Suppressor macrophage (primary cell): ENCODE measurements around the gene RBFOX2.
"Not testable (repeated sequence)": the region's sequence is repeated elsewhere in the genome, so short reads cannot be mapped to it uniquely, and the experiment has no call there.

ENCODE experiments used
- DNase-seq, 4 experiments: peaks; one replicate each; pipeline ENCODE4 v3.0.0-alpha.2; 2020 to 2022
- total RNA-seq, 17 experiments: gene quantifications; one replicate each; lab custom pipeline; 2026; ENCODE audit warnings: mixed read lengths in 6 of 17, inconsistent platforms in 3 of 17; lab: John Stamatoyannopoulos, UW

The RBFOX2 gene, protein sequence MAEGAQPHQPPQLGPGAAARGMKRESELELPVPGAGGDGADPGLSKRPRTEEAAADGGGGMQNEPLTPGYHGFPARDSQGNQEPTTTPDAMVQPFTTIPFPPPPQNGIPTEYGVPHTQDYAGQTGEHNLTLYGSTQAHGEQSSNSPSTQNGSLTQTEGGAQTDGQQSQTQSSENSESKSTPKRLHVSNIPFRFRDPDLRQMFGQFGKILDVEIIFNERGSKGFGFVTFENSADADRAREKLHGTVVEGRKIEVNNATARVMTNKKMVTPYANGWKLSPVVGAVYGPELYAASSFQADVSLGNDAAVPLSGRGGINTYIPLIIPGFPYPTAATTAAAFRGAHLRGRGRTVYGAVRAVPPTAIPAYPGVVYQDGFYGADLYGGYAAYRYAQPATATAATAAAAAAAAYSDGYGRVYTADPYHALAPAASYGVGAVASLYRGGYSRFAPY
- 0.28 to 9.6 (median 3.1) reads per million in 17 experiments for total RNA-seq

DNA sequence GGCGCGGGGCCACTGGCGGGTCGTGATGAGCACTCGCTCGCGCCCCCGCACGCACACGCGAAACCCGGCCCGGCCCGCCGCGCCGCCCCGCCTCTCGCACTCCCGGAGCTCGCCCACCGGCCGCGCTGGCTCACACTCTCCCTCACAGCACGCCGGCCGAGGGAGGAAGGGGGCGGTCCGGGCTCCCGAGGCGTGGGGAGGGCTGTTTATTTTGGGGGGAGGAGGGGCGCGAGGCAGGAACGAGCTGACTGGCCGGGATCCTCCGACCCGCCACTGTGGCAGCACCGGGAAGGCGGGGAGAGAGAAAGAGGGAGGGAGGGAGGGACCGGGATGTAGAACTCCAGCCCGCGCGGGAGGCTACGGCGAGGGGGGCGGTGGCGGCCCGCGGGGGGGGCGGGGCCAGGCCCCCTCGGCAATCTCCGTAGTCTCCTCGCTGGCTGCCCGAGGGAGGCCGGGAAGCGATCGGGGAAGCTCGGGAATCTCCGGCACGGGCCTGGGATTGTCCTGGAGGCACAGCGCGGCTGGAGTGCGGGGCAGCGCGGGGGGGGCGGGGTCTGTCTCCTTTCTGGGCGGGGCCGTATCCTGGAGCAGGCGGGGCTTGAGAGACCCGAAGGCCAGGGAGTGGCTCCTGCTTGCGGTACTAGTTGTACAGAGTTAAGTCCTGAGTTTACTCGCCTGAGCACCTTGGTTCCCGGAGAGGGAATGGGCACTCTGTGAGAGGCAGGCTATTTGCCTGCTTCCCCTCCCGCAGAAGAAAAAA, at the start of gene RBFOX2:
RBFOX2 (minus strand) TSS at position 179 of the 760 bp plus-strand sequence. CDS start 399 bp downstream, outside the sequence.
- peak; percentile 85 to 93 (median 87) for DNase-seq

DNA sequence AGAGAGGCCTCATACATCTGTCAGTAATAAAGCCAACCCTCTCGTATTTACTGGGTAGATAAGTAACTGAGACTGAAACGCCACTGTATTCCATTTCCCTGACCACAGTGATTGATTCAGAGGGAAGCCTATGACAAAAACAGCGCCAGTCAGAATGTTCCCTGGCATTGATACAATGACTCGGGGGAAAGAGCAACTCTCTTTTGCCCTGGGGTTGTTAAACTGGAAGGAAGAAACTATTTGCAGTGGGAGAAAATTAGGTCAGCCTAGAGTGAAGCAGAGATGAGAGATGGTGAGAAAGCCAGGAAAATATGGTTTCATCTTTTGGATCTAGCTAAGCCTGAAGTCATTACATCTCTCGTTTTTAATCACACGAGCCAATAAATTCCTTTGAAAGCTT, 48.6 kb upstream of the RBFOX2 start:
- no peak for DNase-seq

DNA sequence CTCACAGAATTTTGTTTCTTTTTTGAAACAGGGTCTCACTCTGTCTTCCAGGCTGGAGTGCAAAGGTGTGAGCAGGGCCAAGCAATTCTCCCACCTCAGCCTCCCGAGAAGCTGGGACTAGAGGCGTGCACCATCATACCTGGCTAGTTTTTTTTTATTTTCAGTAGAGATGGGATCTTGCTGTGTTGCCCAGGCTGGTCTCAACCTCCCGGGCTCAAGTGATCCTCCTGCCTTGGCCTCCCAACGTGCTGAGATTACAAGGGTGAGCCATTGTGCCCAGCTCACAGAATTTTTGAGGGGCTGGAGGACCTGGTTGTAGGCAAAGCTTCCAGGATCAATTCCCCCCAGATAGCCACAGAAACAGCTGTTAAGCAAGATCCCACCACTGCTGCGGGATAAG, 47.1 kb upstream of the RBFOX2 start:
- no peak for DNase-seq

DNA sequence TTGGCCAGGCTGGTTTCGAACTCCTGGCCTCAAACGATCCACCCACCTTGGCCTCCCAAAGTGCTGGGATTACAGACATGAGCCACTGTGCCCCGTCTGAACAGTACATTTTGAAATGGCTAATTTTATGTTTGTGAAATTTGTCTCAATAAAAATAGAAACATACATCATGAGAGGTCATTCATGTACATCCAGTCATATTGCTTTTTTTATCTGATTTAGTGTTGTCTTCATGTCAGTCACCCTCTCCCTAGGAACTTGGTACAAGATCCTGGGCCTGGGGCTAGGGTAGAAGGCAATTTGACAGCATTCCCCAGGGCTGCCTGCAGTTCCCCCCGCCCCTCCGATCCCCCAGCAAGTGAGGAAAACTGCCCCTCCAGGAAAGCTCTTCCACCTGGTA, 46.6 kb upstream of the RBFOX2 start:
- no peak for DNase-seq

DNA sequence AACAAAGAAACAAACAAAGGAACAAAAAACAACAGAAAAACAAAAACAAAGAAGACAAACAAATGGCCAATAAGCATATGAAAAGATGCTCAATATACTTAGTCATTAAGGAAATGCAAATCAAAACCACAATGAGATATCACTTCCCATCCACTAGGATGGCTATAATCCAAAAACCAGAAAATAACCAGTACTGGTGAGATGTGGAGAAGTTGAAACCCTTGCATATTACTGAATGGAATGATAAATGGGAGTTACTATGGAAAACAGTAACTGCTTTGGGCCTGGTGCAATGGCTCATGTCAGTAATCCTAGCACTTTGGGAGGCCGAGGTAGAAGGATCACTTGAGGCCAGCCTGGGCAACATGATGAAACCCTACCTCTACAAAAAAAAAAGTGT, 44.9 kb upstream of the RBFOX2 start:
- DNase-seq = no peak

DNA sequence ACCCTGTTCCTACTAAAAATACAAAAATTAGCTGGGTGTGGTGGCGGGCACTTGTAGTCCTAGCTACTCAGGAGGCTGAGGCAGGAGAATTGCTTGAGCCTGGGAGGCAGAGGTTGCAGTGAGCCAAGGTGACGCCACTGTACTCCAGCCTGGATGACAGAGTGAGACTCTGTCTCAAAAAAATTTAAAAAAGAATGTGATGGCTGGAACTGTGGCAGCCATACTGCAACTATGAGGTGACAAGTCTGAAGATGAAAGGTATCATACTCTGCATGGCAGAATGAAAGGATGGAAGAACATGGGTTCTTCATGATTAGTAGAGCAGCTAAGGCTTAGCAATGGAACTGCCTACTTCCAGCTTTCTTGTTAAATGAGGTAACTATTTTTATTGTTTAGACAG, 42.0 kb upstream of the RBFOX2 start:
- DNase-seq = not testable (repeated sequence)

DNA sequence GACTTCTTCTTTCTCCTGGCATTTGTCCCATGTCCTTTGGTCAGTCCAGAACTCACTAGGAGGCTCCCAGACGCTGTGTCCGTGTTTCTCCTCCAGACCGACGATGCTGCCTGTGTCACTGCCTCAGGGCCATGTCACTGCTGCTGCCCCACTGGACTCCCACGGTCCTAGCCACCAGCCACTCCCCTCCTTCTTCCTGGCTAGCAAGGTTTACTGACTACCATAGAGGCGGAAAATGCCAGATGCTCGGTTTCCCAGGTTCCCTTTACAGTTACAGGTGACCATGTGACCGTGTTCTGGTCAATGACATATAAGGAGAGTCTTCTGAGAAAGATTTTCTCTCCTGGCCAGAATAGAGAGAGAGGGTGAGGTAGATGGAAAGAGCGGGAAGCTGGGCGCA, 40.7 kb upstream of the RBFOX2 start:
- DNase-seq = no peak

DNA sequence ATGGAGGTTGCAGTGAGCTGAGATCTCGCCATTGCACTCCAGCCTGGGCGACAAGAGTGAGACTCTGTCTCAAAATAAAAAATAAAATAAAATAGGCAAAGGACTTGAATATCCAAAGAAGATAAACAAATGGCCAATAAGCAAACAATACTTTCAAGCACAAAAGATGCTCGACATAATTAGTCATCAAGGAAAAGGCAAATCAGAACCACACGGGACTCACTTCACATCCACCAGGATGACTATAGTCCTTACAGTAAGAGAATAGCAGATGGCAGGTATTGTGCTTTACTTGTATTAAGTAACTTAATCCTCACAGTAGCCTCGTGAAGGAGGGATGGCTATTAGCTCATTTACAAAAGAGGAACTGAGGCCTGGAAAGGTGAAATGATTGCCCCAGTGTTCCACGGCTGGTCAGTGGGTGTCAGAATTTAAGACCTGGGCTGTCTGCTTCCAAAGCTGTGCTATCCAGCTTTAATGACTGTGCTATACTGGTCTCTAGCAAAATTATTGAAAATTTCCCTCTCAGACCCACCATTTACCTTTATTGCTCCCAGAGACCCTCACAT, 40.2 kb upstream of the RBFOX2 start:
- peak; percentile 2 to 34 (median 18) for DNase-seq

DNA sequence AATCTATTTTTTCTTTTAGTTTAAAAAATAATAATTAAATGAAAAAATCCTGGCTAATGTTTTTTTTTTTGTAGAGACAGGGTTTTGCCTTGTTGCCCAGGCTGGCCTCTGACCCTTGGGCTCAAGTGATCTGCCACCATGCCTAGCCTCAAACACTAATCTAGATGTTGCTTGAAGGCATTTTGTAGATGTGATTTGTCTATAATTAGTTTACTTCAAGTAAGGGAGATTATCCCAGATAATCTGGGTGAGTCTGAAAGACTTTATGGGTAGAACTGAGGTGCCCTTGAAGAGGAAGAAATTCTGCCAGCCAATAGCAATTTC, 38.6 kb upstream of the RBFOX2 start:
- no peak for DNase-seq

DNA sequence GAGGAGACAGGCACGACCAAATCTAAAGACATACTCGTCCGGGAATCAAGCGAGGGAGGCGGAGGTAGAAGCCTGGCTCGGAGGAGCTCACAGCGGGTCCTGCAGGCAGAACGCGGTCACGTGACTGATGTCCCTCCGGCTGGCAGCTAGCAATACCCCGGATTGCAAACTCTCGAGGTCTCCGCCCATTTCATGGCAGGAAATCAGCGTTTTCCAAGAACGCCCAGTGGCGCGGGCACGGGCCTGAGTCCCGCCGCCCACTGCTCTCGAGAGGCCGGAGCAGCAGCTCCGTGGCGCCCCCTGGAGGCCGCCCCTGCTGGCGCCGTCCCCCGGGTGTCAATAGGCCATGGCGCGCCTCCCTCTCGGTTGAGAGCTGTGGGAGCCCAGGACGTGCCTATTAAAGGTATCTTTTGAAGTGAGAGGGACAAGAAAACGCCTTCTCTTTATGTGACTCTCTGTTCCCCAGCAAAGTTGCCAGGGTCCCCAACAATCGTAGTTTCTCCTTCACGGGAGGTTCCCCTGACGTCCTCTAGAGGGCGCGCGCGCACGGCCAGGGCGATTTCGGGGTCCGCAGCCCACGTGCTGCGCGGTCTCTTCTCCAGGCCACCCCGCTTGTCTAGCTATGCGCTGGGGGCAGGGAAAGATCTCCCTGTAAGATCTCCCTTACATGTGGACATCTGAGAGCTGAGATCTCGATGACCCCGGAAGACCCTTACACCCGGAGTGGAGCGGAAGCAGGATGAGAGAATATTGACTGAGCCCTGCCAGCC, 37.3 kb upstream of the RBFOX2 start:
- DNase-seq = peak; percentile 81 to 90 (median 83)

DNA sequence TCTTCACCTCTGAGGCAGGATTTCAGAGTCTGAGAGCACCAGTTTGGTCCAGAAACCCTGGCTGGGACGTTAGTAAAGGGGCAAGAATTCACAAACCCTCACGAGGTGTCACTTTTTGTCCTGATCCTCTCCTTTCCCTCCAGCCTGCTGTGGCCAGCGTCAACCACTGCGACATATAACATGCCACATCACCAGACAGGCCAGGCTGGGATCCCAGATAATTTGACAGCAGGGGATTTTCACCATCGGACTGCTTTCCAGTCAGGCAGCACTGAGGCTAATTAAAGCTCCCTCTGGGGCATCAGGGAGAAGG, 36.8 kb upstream of the RBFOX2 start:
- DNase-seq = no peak

DNA sequence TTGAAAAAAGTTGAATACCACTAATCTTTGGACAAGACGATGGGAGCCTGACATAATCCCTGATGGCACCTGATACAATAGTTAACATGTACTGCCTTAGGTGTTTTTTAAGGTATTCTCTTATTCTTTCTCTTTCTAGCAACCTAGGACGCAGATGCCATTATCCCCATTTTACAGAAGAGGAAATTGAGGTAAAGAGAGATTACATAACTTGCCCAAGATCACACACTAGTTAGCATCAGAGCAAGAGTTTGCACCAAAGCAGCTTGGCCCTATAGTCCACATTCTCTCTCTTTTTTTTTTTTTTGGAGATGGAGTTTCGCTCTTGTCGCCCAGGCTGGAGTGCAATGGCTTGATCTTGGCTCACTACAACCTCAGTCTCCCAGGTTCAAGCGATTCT, 35.7 kb upstream of the RBFOX2 start:
- DNase-seq = no peak

DNA sequence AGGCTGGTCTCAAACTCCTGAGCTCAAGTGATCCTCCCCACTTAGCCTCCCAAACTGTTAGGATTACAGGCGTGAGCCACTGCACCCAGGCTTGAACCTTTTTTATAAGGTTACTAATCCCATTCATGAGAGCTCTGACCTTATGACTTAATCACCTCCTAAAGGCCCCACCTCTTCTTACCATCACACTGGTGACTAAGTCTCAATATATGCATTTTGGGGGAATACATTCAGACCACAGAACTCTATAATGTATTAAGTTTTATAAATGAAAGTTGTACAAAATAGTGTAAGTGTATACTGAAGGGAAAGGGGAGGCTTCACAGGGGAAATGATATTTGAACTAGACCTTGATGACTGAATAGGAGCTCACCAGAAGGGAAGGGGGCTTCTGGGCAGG, 28.4 kb upstream of the RBFOX2 start:
- DNase-seq = no peak

DNA sequence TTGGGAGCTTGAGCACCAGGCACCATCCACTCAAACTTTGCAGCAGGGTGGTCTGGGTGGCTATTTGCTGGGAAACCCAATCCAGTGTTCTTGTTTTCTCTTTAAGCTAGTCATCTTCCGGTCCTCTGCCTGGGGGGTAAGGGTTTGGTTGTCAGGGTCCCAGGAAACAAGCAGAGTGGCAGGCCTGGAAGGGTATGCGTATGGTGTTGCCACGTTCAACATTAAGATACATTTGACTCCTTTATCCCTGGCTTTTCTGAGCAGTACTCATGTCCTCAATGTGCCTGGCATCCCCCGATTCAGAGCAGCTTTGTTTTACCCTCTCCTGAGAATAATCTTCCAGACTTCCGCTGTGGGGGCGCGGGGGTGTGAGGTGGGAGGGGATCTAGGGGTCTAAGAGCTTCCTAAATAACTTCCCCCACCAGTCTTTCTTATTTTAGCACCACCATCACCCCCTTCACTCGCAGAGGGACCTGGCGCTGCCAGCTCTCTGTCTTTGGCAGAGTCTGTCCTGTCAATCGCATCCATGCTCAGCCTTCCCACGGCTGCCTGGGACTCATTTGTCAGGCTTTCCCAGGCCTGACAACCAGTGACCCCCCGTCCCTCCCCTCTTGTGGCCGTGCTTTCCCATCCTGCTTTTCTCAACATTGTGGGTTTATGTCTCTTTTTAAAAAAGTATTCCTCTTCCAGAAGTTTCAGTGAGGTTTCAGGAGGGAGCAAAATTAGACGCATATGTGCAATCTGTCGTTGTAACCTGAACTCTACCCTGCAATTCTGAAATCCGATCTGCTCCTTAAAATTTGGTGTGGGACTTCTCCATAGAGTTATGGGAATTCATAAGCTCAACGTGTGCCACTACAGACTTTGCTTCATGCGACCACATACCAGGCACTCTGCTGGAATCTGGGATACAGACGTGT, 27.0 kb upstream of the RBFOX2 start:
- DNase-seq = no peak

DNA sequence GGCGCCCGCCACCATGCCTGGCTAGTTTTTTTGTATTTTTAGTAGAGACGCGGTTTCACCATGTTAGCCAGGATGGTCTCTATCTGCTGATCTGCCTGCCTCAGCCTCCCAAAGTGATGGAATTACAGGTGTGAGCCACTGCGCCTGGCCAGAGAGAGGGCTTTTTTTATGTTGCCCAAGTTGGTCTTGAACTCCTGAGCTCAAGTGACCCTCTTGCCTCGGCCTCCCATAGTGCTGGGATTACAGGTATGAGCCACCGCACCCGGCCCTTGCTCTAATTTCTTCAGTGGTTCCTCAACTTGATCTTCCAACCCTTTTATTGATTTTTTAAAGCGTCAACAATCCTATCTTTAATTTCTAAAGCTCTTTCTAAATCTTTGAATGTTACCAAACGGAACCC, 25.8 kb upstream of the RBFOX2 start:
- not testable (repeated sequence) for DNase-seq

DNA sequence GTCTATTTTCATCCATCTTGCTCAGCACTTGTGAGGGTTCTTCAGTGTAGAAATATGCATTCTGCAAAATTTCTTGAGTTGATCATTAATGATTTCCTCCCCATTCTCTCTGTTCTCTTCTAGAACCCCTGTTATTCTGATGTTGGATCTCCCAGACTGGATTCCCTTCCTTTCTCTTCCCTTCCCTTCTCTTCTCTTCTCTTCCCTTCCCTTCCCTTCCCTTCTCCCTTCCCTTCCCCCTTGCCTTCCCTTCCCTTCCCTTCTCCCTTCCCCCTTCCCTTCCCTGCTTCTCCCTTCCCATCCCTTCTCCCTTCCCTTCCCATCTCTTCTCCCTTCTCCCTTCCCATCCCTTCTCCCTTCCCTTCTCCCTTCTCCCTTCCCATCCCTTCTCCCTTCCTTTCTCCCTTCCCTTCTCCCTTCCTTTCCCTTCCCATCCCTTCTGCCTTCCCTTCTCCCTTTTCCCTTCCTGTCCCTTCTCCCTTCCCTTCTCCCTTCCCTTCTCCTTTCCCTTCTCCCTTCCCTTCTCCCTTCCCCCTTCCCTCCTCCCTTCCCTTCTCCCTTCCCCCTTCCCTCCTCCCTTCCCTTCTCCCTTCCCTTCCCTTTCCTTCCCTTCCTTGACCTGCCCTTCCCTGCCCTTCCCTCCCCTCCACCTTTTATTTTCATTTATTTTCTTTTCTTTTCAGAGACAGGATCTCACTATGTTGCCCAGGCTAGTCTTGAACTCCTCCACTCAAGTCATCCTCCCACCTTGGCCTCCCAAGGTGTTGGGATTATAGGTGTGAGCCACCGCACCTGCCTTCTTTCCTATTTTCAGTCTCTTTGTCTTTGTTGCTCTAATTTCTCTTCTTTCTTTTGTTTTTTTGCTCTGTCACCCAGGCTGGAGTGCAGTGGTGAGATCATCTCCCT, 24.9 kb upstream of the RBFOX2 start:
- no peak for DNase-seq

DNA sequence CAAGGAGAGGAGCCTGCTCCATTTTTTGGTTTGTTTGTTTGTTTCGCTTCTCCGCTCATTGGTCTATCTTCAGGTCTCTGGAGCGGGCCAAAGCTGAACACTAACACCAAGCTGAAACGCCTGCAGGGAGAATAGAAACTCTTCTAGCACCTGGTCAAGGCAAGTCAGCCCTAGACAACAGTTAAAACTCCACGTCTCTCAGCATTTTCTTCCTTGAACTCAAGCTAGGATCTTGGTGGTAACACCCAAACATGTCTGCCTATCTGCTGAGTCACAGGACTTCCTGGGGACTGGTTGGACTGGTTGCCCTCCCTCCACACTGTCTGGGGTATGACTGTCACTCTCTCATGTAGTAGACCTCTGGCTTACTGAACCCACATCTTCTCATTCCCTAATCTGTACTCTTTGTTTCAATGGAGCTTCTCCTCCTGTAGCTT, 23.9 kb upstream of the RBFOX2 start:
- peak in 1 of 4 experiments; percentile 10 for DNase-seq

DNA sequence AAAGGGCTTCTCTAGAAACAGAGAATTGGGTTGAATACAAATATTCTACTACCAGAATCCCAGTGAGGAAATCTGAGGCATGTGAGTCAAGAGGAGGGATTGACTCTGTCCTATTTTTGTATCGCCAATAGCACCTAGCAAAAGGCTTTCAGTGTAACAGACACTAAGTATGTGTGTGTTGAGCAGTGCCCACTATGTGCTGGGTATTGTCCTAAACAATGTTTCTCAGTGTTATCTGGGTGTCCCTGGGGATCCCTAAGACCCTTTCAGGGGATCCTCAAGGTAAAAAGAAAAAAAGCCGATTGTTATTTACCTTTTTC, 21.0 kb upstream of the RBFOX2 start:
- no peak for DNase-seq

DNA sequence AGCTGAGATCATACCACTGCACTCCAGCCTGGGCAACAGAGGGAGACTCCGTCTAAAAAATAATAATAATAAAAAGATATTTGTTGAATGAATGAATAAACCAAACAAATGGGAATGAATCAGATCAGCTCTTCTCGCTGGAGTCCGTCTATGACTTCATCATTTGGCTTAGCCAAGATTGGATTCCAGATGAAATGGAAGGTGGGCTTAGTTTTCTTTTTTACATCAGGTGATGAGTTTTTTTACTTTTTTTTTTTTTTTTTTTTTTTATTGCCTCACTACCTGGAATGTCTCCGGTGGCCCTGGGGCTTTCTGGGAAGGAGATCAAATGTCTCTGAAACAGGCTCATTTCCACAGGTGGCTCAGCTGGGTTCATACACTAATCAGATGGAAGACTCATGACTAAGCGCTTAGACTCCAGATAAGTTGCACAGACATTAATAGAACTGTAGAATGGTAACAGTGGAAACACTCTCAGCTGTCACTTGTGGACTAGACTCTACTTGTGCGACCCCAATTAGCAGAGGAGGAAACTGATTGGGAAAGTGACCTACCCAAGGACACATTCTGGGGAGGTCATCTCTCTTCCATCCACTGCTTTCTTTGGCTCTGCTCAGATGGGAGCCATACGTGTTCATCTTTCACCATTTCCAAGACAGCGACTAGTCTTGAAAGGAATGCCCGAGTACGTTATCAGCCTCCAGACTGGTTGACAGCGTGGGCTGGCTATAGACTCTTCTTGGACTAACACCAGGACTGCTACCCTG, 20.5 kb upstream of the RBFOX2 start:
- no peak for DNase-seq

DNA sequence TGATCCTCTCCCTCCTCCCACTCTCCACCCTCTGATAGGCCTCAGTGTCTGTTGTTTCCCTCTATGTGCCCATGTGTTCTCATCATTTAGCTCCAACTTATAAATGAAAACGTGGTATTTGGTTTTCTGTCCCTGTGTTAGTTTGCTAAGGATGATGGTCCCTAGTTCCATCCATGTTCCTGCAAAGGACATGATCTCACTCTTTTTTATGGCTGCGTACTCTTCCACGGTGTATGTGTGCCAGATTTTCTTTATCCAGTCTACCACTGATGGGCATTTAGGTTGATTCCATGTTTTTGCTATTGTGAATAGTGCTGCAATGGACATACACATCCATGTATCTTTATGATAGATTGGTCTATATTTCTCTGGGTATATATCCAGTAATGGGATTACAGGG, 15.9 kb upstream of the RBFOX2 start:
- not testable (repeated sequence) for DNase-seq
